Stimulated activated CD4-positive, alpha-beta T cell treated with anti-CD3 and anti-CD28 coated beads, Interleukin-1b, Interleukin-23, amount 100 ng/mL, for 1 hour (primary cell): ENCODE measurements around the gene LYRM1.
"Not testable (repeated sequence)": the region's sequence is repeated elsewhere in the genome, so short reads cannot be mapped to it uniquely, and the experiment has no call there.

ENCODE experiments used
- DNase-seq, 2 donors: peaks; one replicate each; pipeline ENCODE4 v3.0.0-alpha.2; 2020; ENCODE audit warnings: low read depth in 2 of 2

Gene LYRM1

DNA sequence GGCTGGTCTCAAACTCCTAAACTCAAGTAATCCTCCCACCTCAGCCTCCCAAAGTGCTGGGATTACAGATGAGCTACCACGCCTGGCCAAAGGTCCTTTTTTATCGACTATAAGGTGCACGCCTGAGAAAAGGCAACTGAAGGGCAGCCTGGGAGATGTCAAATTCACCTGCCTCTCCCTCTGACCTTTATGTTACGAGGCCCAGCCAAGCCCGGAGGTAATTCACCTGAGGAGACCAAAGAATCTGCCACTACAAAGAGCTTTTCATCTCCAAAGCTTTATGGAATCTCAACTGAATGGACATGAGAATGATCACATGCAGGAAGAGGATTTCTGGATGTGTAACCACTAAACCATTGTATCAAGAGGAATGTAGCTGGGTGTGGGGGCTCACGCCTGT lies 37.2 kb downstream of the LYRM1 start:
- no peak for DNase-seq

- no peak for DNase-seq
Observed at GRCh38 chr16:20938426-20938825, 37.9 kb downstream of the LYRM1 start.

GRCh38 chr16:20939611-20940010 lies 39.0 kb downstream of the LYRM1 start:
- DNase-seq: no peak

- DNase-seq: no peak
Observed at GRCh38 chr16:20940871-20941635, 40.5 kb downstream of the LYRM1 start.

DNA sequence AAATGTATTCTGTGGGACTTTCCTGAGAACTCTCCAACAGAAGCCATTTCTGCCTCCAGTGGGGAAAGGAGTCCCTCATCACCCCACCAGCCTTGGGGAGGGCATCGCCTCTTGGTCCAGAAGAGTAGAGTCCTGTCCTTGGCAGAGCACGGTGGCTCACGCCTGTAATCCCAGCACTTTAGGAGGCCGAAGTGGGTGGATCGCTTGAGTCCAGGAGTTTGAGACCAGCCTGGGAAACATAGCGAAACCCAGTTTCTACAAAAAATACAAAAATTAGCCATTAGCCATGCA lies 41.0 kb downstream of the LYRM1 start:
- no peak for DNase-seq

GRCh38 chr16:20942256-20942655 lies 41.7 kb downstream of the LYRM1 start:
- DNase-seq: no peak

DNA sequence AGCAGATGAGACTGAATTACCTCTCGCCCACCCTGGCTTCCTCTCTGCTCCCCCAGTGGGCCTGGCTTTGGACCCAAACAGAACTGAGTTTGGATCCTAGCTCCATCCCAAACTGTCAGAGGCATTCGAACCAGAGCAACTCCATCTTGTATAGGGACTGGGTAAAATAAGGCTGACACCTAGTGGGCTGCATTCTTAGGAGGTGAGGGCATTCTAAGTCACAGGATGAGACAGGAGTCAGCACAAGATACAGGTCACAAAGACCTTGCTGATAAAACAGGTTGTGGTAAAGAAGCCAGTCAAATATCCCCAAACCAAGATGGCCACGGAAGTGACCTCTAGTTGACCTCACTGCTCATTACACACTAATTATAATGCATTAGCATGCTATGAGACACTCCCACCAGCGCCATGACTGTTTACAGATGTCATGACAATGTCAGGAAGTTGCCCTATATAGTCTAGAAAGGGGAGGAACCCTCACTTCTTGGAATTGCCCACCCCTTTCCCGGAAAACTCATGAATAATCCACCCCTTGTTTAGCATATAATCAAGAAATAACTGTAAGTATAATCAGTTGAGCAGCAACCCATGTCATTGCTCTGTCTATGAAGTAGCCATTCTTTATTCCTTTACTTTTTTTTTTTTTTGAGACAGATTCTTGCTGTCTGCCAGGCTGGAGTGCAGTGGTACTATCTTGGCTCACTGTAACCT lies 44.4 kb downstream of the LYRM1 start:
- DNase-seq: no peak

DNA sequence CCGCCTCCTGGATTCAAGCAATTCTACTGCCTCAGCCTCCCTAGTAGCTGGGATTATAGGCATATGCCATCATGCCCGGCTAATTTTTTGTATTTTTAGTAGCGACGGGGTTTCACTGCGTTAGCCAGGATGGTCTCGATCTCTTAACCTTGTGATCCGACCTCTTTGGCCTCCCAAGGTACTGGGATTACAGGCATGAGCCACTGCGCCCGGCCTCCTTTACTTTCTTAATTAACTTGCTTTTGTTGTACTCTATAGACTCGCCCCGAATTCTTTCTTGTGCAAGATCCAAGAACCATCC lies 45.0 kb downstream of the LYRM1 start:
- DNase-seq: not testable (repeated sequence)

GRCh38 chr16:20946015-20946629 lies 45.6 kb downstream of the LYRM1 start:
- no peak for DNase-seq

DNA sequence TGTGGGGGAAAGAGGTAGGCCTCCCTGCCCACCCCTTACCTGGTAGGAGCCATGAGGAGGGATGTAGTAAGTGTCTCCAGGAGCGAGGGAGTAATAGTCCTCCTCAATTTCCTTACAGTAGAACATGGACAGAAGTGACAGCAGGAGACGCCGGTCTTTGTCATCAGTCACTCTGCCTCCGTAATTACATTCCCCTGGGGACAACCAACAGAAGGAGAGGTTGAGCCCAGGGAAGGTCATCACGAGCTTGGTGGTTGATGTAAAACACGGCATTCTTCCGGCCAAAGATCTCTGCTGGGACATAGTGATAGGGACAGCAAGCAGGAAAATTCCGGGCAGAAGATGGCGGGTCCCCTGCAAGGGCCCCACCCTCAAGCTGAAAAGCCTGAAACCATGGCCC lies 47.9 kb downstream of the LYRM1 start:
- DNase-seq: no peak

- DNase-seq: no peak
Observed at GRCh38 chr16:20949660-20950059, 49.1 kb downstream of the LYRM1 start.

DNA sequence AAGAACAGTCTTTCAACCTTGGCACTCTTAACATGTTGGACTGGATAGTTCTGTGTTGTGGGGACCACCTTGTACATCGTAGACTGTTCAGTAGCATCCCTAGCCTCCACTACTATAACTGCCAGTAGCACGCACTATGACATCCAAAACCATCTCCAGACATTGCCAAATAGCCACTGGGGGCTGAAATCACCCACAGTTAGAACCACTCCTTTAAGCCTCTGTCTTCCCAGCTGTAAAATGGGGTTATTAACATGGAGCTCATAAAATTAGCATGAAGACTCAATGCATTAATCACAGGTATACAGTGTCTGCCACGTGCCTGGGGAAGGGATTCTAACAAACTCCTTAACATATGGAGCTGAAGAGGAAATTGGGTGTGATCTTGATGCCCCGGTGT lies 49.7 kb downstream of the LYRM1 start:
- DNase-seq: no peak

DNA sequence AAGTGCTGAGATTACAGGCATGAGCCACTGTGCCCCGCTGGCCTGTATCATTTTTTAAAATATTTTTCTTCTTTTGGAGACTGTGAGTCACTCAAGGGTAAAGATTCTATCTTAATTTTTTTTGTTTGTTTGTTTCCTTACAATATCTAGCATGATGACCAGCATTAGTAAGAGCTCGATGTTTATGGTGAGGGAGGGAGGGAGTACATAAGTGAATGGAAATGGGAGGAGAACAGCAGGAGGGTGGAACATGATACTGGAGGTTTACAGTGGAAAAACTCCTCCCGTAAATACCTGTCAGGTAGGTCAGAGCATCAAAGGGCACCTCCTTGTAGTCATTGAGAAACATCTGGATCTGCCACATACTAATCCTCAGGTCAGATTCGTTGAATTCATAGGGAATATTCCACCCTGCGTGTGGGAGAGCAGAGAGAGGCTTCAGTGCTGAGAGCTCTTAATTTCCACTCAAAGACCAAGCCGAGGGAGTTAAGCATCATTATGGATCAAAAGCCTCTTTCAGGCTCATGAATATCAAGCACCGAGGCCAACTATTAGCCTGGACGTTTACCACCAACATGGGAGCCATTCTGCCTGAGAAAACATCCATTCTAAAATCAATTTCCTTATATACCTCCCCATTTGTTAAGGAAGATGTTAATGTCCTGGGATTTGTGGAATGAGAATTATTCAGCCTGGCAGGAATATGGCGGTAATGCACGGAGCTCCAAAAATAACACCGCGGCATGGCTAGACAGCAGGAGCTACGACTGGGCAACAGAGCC lies 51.8 kb downstream of the LYRM1 start:
- DNase-seq: no peak

DNA sequence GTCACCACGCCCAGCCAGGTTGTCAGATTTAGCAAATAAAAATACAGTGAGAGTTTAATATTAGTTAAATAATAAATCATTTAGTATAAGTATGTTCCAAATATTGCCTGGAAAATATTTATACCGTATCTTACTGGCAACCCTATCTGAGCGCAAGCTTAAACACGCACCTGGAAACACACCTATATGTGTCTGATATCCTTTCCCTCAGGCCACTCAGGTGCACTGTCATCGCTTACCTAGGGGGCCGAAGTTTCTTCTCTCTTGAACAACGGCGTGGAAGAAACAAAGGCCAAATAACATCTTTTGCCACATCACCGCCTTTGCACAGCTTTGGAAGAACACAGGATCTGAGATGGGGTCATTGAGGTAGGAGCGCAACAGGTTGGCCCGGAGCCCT lies 54.0 kb downstream of the LYRM1 start:
- DNase-seq: no peak

- DNase-seq: no peak
Observed at GRCh38 chr16:20956319-20956718, 55.7 kb downstream of the LYRM1 start.

DNA sequence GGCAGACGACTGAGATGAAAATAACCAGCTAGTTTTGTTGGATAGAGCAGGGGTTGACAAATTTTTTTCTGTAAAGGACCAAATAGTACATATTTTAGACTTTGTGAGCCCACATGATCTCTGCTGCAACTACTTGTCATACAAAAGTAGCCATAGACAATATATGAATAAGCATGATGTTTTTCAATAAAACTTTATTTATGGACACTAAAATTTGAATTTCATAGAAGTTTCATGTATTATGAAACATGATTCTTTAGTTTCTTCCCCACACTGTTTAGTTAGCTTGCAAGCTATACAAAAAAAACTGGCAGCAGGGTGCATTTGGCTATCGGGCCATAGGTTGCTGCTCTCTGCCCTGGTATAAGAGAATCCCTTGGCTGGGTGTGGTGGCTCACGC lies 56.6 kb downstream of the LYRM1 start:
- no peak for DNase-seq

DNA sequence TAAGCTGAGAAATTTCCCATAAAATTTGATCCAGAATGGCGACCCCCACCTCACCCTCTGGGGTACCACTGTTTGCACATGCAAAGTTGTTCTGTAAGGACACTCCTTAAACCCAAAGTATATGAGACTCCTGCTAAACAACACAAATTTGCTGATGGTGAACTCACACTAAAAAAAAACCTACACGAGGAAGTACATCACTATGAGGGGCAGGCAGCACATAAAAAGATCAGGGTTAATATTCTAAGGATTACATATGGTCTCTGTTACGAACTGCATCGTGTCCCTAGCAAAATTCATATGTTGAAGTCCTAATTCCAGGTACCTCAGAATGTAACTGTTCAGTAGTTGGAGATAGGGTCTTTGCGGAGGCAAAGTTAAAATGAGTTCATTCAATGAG lies 60.3 kb downstream of the LYRM1 start:
- DNase-seq: no peak

DNA sequence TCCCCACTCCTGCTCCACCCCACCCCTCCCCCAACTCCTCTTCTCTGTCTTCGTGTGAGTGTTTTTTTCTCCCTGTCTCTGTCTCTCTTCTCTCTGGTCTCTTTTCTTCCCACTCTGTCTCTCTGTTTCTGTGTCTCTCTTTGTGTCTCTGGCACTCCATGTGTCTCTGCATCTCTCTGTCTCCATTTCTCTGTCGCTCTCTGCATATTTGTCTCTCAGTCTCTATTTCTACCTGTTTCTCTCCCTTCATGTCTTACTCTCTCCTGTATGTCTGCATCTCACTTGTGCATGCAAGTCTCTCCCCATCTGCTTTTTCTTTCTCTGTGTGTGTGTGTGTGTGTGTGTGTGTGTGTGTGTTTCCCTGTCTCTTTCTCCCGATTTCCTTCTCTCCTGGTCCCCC lies 68.2 kb downstream of the LYRM1 start:
- no peak for DNase-seq

- DNase-seq: no peak
Observed at GRCh38 chr16:20969386-20969785, 68.8 kb downstream of the LYRM1 start.

- DNase-seq: no peak
Observed at GRCh38 chr16:20971401-20971800, 70.8 kb downstream of the LYRM1 start.

GRCh38 chr16:20973201-20973600 lies 72.6 kb downstream of the LYRM1 start:
- not testable (repeated sequence) for DNase-seq
